Trophoblast cell (in vitro differentiated cells and primary cell): ENCODE data around the gene ZNF692.

Experiments
- DNase-seq, 2 donors: peaks; one replicate each; pipeline ENCODE4 v3.0.0-alpha.2; 2016
- H2AFZ ChIP-seq: 2 replicates; pipeline ENCODE4 v1.6.1; 2013; ENCODE audit warnings: low read length, moderate library complexity, mild to moderate bottlenecking; ENCODE audit not compliant: insufficient read depth, poor library complexity
- H2AK5ac ChIP-seq: 2 replicates; pipeline ENCODE4 v1.6.1; 2013; ENCODE audit warnings: mild to moderate bottlenecking, low read length
- H2BK120ac ChIP-seq: 2 replicates; pipeline ENCODE4 v1.6.1; 2013; ENCODE audit warnings: low read length, mild to moderate bottlenecking, moderate library complexity; ENCODE audit not compliant: insufficient read depth, poor library complexity
- H2BK12ac ChIP-seq: 2 replicates; pipeline ENCODE4 v1.6.1; 2013; ENCODE audit warnings: mild to moderate bottlenecking, low read length, moderate library complexity
- H2BK5ac ChIP-seq: 2 replicates; pipeline ENCODE4 v1.6.1; 2013; ENCODE audit warnings: low read length, low read depth, moderate library complexity, mild to moderate bottlenecking; ENCODE audit not compliant: poor library complexity
- H3K14ac ChIP-seq: 2 replicates; pipeline ENCODE4 v1.6.1; 2013; ENCODE audit warnings: mild to moderate bottlenecking, low read length
- H3K18ac ChIP-seq: 2 replicates; pipeline ENCODE4 v1.6.1; 2013; ENCODE audit warnings: mild to moderate bottlenecking, low read length
- H3K23ac ChIP-seq: 2 replicates; pipeline ENCODE4 v1.6.1; 2013; ENCODE audit warnings: low read length
- H3K27ac ChIP-seq: 2 replicates; pipeline ENCODE4 v1.5.1; 2013; ENCODE audit warnings: low read depth, mild to moderate bottlenecking, inconsistent platforms, low read length, moderate library complexity
- H3K27me3 ChIP-seq: 2 replicates; pipeline ENCODE4 v1.6.1; 2013; ENCODE audit warnings: inconsistent platforms, mild to moderate bottlenecking, low read length, moderate library complexity; ENCODE audit not compliant: insufficient read depth
- H3K36me3 ChIP-seq, 2 experiments: 1 replicate in 1 of 2; 2 replicates in 1 of 2; pipeline ENCODE4 v1.6.1; 2013; ENCODE audit warnings: low read length in 2 of 2, mild to moderate bottlenecking in 2 of 2, moderate library complexity in 1 of 2; ENCODE audit not compliant: insufficient read depth in 2 of 2, control insufficient read depth in 1 of 2
- H3K4ac ChIP-seq: 2 replicates; pipeline ENCODE4 v1.6.1; 2013; ENCODE audit warnings: low read depth, mild to moderate bottlenecking, low read length, moderate library complexity
- H3K4me1 ChIP-seq, 2 experiments: 1 replicate in 1 of 2; 2 replicates in 1 of 2; pipeline ENCODE4 v1.6.1; 2013; ENCODE audit warnings: low read length in 2 of 2, mild to moderate bottlenecking in 2 of 2, moderate library complexity in 1 of 2; ENCODE audit not compliant: insufficient read depth in 2 of 2, control insufficient read depth in 1 of 2
- H3K4me2 ChIP-seq: 2 replicates; pipeline ENCODE4 v1.6.1; 2013; ENCODE audit warnings: inconsistent platforms, mild to moderate bottlenecking, low read length, moderate library complexity
- H3K4me3 ChIP-seq: 2 replicates; pipeline ENCODE4 v1.5.1; 2013; ENCODE audit warnings: mild to moderate bottlenecking, low read depth, low read length, inconsistent platforms
- H3K79me1 ChIP-seq: one replicate; pipeline ENCODE4 v1.6.1; 2013; ENCODE audit warnings: low read length
- H3K79me2 ChIP-seq: 2 replicates; pipeline ENCODE4 v1.6.1; 2013; ENCODE audit warnings: low read length, mild to moderate bottlenecking; ENCODE audit not compliant: control insufficient read depth, insufficient read depth, poor library complexity
- H3K9ac ChIP-seq: 2 replicates; pipeline ENCODE4 v1.6.1; 2013; ENCODE audit warnings: mild to moderate bottlenecking, low read length
- H3K9me3 ChIP-seq: 2 replicates; pipeline ENCODE4 v1.6.1; 2013; ENCODE audit warnings: low read depth, mild to moderate bottlenecking, control low read depth, inconsistent platforms, low read length; ENCODE audit not compliant: insufficient read depth
- H4K12ac ChIP-seq: 2 replicates; pipeline ENCODE4 v1.6.1; 2013; ENCODE audit warnings: low read depth, mild to moderate bottlenecking, low read length, moderate library complexity
- H4K8ac ChIP-seq: 2 replicates; pipeline ENCODE4 v1.6.1; 2013; ENCODE audit warnings: low read depth, mild to moderate bottlenecking, low read length, moderate library complexity
- H4K91ac ChIP-seq: one replicate; pipeline ENCODE4 v1.6.1; 2013; ENCODE audit warnings: low read depth, mild to moderate bottlenecking, low read length, moderate library complexity
- WGBS: extraction: QIAGEN DNeasy Blood & Tissue Kit; methylation state at CpG from one replicate; pipeline ENCODE4 v1.1.7; 2013; ENCODE audit warnings: missing lambda C conversion rate; ENCODE audit not compliant: insufficient read length, insufficient coverage; ENCODE audit errors: extremely low coverage; 5-methylcytosine and 5-hydroxymethylcytosine counted together

ZNF692 gene

DNA sequence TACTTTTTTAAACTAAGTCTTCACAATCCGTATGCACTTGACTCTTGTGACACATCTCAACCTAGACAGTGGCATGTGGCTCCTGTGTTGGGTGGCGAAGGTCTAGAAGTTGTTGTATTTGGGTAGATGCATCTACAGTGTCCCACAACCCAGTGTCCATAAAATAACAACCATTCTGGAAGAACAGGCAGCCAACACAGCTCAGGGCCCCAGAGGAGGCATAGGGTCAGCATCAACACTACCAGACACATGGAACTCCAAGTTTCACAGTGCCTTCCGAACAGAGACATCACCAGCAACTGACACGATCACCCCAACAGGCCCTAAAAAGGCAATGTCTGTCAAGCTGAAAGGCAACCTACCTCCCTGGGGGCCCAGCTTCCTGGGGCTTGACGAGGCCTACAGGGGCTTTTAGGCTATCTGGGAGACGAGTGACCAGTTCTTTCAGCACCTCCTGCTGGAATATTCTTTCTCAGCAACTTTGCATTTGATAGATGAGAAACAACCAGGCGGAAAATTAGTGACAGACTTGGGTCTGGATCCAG is 38.8 kb downstream of the ZNF692 start:
- H3K79me2 ChIP-seq = peaks cover 1% of the 10 kb centered on the region
- H2BK12ac ChIP-seq = no peak overlapping the region
- H2AK5ac ChIP-seq = no peak overlapping the region
- no peak overlapping the region for H3K4me2 ChIP-seq
- no peak overlapping the region for H2BK5ac ChIP-seq
- peaks cover 15 to 21% of the 10 kb centered on the region in 2 experiments for H3K4me1 ChIP-seq
- 100% methylated on average over 1 of the region's 7 CpGs for WGBS
- no peak overlapping the region for H3K9ac ChIP-seq
- no peak for DNase-seq
- no peak overlapping the region for H3K18ac ChIP-seq
- no peak overlapping the region for H3K23ac ChIP-seq
- peak overlapping the region; percentile 12 for H3K4ac ChIP-seq
- H3K9me3 ChIP-seq = no peaks in the 10 kb centered on the region
- H4K12ac ChIP-seq = no peak overlapping the region
- H4K8ac ChIP-seq = no peak overlapping the region
- H4K91ac ChIP-seq = no peak overlapping the region
- no peak overlapping the region for H3K4me3 ChIP-seq
- H2AFZ ChIP-seq = no peak overlapping the region
- no peaks in the 10 kb centered on the region for H3K27me3 ChIP-seq
- no peak overlapping the region for H2BK120ac ChIP-seq
- no peak overlapping the region for H3K14ac ChIP-seq
- peaks cover 34 to 57% of the 10 kb centered on the region in 2 experiments for H3K36me3 ChIP-seq
- H3K79me1 ChIP-seq = no peaks in the 10 kb centered on the region
- H3K27ac ChIP-seq = no peak overlapping the region

DNA sequence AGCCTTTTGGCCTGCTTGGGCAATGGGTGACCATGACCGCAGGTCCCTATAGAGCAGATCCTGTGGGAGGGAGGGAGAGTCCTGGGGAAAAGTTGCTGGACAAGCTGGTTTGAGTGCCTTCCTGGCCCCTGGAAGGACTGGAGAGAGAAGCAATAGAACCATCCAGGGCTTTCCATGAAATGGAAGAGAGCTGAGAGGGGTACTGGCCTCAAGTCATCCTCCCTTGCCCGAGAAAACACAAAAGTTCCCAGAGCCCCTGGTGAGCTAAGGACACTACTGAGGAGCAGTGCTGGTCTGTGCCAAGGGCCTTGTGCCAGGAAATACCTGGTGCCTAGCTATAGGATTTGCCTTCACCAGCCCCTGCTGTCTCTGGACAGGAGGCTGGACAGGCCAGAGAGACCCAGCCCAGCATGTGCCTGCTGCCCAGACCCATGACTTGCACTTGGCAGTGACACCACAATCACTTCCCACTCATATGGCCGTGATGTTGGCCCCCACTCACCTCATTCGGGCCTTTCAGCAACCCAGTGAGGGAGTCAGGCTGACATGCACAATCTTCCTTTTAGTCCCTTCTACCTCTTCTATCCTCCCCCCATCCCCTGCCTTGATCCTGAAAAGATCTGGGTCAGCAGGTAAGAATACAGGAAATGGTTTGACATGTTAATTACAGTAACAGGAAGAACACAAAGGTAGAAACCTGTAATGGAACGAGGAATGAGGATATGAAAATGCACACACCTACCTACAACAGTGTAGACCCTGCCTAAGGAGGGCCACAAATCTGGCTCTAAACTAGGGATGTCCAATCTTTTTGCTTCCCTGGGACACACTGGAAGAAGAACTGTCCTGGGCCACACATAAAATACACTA is 40.1 kb downstream of the ZNF692 start:
- H3K18ac ChIP-seq = peak overlapping the region; percentile 34
- no peak overlapping the region for H2AFZ ChIP-seq
- no CpG with 5 or more reads among the region's 5 CpGs for WGBS

DNA sequence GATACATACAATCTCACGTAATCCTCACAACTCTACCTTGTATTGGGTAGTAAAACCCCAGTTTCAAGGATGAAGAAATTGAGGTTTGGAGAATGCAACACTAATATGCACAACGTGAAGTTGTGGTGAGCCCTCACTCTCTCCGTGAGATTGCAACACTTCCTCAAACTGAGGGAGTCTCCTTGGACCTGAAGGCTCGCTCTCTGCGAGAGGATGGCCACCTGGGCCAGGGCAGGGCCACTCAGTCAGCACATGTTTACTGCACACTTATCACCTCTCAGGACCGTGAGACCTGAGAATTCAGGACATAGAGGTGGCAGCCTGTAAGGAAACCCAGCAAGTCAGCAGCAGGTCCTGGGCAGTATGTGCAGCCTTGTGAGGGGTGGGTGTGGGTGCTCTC is 41.8 kb downstream of the ZNF692 start:
- Histone ChIP-seq H4K12ac (no peak overlapping the region), H3K4me3 (no peak overlapping the region), H3K27me3 (no peaks in the 10 kb centered on the region), H3K79me1 (no peaks in the 10 kb centered on the region), H3K4ac (no peak overlapping the region), H3K18ac (no peak overlapping the region), H3K14ac (no peak overlapping the region), H3K23ac (no peak overlapping the region), H2AFZ (no peak overlapping the region), H3K4me2 (no peak overlapping the region), H3K27ac (no peak overlapping the region), H4K8ac (no peak overlapping the region), H2BK5ac (no peak overlapping the region), H2BK12ac (no peak overlapping the region), H4K91ac (no peak overlapping the region), H3K79me2 (no peaks in the 10 kb centered on the region), H3K9me3 (no peaks in the 10 kb centered on the region), H2BK120ac (no peak overlapping the region), H2AK5ac (no peak overlapping the region), H3K36me3 (peaks cover 47 to 71% of the 10 kb centered on the region in 2 experiments), H3K9ac (no peak overlapping the region), H3K4me1 (peaks cover 7 to 9% of the 10 kb centered on the region in 2 experiments)
- DNase-seq = no peak
- WGBS = no CpG with 5 or more reads among the region's 6 CpGs

More for the DNA sequence above, 40.1 kb downstream of the ZNF692 start:
- no peak overlapping the region for H3K9ac ChIP-seq
- no peak overlapping the region for H3K27ac ChIP-seq
- peaks cover 34 to 60% of the 10 kb centered on the region in 2 experiments for H3K36me3 ChIP-seq
- H3K4ac ChIP-seq = peak overlapping the region; percentile 29
- no peaks in the 10 kb centered on the region for H3K9me3 ChIP-seq
- no peaks in the 10 kb centered on the region for H3K79me1 ChIP-seq
- H3K27me3 ChIP-seq = no peaks in the 10 kb centered on the region
- no peak overlapping the region for H2BK5ac ChIP-seq
- no peak overlapping the region for H2BK12ac ChIP-seq
- H3K79me2 ChIP-seq = no peaks in the 10 kb centered on the region
- H3K14ac ChIP-seq = no peak overlapping the region
- H2BK120ac ChIP-seq = no peak overlapping the region
- no peak overlapping the region for H3K23ac ChIP-seq
- no peak overlapping the region for H3K4me2 ChIP-seq
- no peak overlapping the region for H2AK5ac ChIP-seq
- no peak overlapping the region for H4K12ac ChIP-seq
- peaks cover 7 to 12% of the 10 kb centered on the region in 2 experiments for H3K4me1 ChIP-seq
- no peak overlapping the region for H4K8ac ChIP-seq
- no peak overlapping the region for H4K91ac ChIP-seq
- no peak overlapping the region for H3K4me3 ChIP-seq
- no peak for DNase-seq

DNA sequence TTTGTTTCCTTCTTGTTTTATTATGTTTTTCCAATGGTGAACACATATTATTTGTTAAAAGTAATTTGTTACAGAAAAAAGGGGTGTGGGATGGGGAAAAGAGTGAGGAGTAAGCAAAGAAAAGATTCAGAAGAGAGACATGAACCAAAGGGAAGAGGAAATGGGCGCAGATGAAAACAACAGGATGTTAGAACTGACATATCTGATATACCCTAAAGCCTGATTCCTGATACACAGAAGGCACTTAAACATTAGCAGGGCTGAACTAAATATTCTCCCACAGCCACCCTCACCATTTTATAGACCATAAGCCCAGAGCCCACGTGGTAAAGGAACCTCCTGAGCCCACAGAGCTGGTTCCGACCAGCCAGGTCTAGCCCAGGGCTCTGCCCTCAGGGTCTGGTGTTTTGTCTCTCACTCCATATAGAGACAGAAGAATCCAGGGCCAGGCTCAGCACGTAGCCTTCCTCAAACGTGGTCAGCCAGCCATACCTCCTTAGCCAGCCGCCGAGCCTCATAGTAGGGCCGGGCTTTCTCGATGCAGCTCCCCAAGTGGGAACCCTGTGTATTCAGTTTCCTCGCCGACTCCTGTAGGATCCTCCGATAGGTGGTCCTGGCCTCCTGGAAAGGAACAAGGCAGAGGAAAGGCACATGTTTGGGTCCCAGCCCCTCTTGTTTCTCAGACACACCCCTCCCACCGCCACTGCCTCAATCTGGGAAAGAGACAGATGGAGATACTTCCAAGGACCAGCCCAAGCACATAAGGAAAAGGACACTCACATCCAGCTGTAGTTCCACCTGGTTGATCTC is 42.6 kb downstream of the ZNF692 start:
- Histone ChIP-seq H3K4me2 (no peak overlapping the region), H2AFZ (no peak overlapping the region), H3K27ac (no peak overlapping the region), H3K79me1 (no peaks in the 10 kb centered on the region), H4K12ac (no peak overlapping the region), H2AK5ac (no peak overlapping the region), H3K14ac (no peak overlapping the region), H3K4ac (no peak overlapping the region), H3K79me2 (no peaks in the 10 kb centered on the region), H3K9me3 (no peaks in the 10 kb centered on the region), H2BK5ac (no peak overlapping the region), H3K4me1 (peaks cover 2 to 3% of the 10 kb centered on the region in 2 experiments), H2BK12ac (no peak overlapping the region), H3K36me3 (peaks cover 53 to 74% of the 10 kb centered on the region in 2 experiments), H3K18ac (no peak overlapping the region), H3K9ac (no peak overlapping the region), H3K23ac (no peak overlapping the region), H4K91ac (no peak overlapping the region), H3K4me3 (no peak overlapping the region), H3K27me3 (no peaks in the 10 kb centered on the region), H2BK120ac (no peak overlapping the region), H4K8ac (no peak overlapping the region)
- no peak for DNase-seq
- no CpG with 5 or more reads among the region's 13 CpGs for WGBS
